Stomach (tissue), 4 donors: ENCODE data around the gene TMEM88.

ENCODE experiments used
- CTCF ChIP-seq, 7 experiments: fragments of 450-650 bp in 4 of 7; fragments of 200-600 bp in 3 of 7; sonication (generic) in 3 of 7; IDR thresholded peaks; one replicate each; pipeline ENCODE4 v1.5.1; 2016 to 2019; ENCODE audit warnings: antibody characterized with exemption in 7 of 7, control low read depth in 2 of 7, mild to moderate bottlenecking in 1 of 7
- EP300 ChIP-seq: sonication (generic); formaldehyde crosslinking; IDR thresholded peaks from one replicate; pipeline ENCODE4 v1.6.1; 2017; ENCODE audit warnings: antibody characterized with exemption

GRCh38 chr17:7856811-7857712, 2.2 kb downstream of the TMEM88 start, which contains the start of gene NAA38:
- peak in 4 of 7 experiments; percentile 9 to 71 (median 40) for TF ChIP-seq CTCF (IDR thresholded peaks at IDR 0.05)
- TF ChIP-seq EP300: no peak
